Immature natural killer cell (primary cell): ENCODE data around the gene AKNA. TPM values are rescaled to one million over a fixed set of nuclear protein-coding genes. Genes with fewer than 3 reads are reported as not detected.
"Not testable (repeated sequence)": the region's sequence is repeated elsewhere in the genome, so short reads cannot be mapped to it uniquely, and the experiment has no call there.

Source experiments
- DNase-seq, 3 donors: peaks; one replicate each; pipeline ENCODE4 v3.0.0; 2022; ENCODE audit warnings: mixed read lengths in 1 of 3
- H3K27ac Mint-ChIP-seq, 6 donors: one replicate each; pipeline ENCODE4 v1.8.0; 2020; ENCODE audit warnings: mixed read lengths in 6 of 6, mild to moderate bottlenecking in 5 of 6, inconsistent platforms in 4 of 6, moderate library complexity in 3 of 6
- H3K27me3 Mint-ChIP-seq, 3 donors: one replicate each; pipeline ENCODE4 v1.8.0; 2020 to 2021; ENCODE audit warnings: low read depth in 3 of 3, mild to moderate bottlenecking in 3 of 3, mixed read lengths in 3 of 3, moderate library complexity in 3 of 3, inconsistent platforms in 1 of 3
- H3K36me3 Mint-ChIP-seq, 3 donors: one replicate each; pipeline ENCODE4 v1.8.0; 2020; ENCODE audit warnings: mixed read lengths in 3 of 3, inconsistent platforms in 2 of 3, mild to moderate bottlenecking in 2 of 3
- H3K4me1 Mint-ChIP-seq, 2 donors: one replicate each; pipeline ENCODE4 v1.8.0; 2020; ENCODE audit warnings: inconsistent platforms in 2 of 2, mild to moderate bottlenecking in 2 of 2, mixed read lengths in 2 of 2, moderate library complexity in 1 of 2
- H3K4me3 Mint-ChIP-seq, 5 donors: one replicate each; pipeline ENCODE4 v1.8.0; 2020; ENCODE audit warnings: mild to moderate bottlenecking in 5 of 5, mixed read lengths in 5 of 5, inconsistent platforms in 3 of 5, moderate library complexity in 3 of 5
- H3K9me3 Mint-ChIP-seq, 6 donors: one replicate each; pipeline ENCODE4 v1.8.0; 2020; ENCODE audit warnings: mild to moderate bottlenecking in 6 of 6, mixed read lengths in 6 of 6, inconsistent platforms in 4 of 6, moderate library complexity in 3 of 6
- polyA plus RNA-seq, 3 donors: library from polyadenylated mRNA; unstranded; fragments of 300-500 nt; fragmentation: Illumina TruSeq; gene quantifications; one replicate each; pipeline ENCODE4 v1.2.3, GENCODE V29; 2021

Gene AKNA
- polyA plus RNA-seq, 3 donors from 2014 or later = 4.0 to 56.3 (median 13.8) TPM

- Mint-ChIP-seq H3K4me3 (peak overlapping the region in 1 of 5 donors; percentile 0), H3K4me1 (peaks cover 21 to 34% of the 10 kb centered on the region in 2 donors), H3K36me3 (peaks cover 32 to 79% (median 40%) of the 10 kb centered on the region in 3 donors), H3K9me3 (no peaks in the 10 kb centered on the region), H3K27ac (peak overlapping the region; percentile 46 to 94 (median 86)), H3K27me3 (peaks cover 3 to 22% (median 22%) of the 10 kb centered on the region in 3 donors)
- no peak for DNase-seq
Measured at GRCh38 chr9:114341152-114341830, 46.5 kb downstream of the AKNA start.

DNA sequence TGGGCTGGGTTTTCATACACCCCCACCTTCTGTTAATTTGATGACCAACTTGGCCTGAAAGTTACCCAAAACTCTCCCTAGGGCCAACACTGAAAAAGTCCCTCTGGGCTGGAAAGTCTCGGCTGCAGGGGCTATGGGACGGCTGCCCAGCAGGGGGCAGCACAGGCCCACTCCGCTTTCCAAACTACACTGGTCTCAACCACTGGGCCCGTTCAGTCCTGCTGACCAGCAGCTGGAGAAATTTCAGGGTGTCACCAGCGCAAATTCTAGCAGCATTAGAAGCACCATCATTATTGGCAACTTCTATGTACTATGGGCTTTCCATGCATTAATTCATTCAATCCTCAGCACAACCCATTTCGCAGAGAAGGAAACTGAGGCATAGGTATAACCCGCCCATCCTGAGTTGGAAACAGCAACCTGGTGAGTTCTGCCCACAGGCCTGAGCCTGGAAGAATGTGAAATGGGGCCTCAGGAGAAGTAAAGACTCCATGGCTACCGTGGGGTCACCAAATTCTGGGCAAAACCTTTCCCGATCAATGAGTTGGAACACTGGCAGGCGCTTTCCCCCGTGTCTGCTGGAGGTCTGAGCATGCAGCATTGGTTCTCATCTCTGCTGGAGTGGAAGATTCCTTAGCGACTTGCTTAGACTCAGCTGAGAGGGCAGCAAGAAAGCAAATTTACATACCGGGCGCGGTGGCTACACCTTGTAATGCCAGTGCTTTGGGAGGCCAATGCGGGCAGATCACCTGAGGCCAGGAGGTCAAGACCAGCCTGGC is 48.5 kb downstream of the AKNA start:
- peaks cover 32 to 68% (median 44%) of the 10 kb centered on the region in 3 donors for H3K36me3 Mint-ChIP-seq
- no peaks in the 10 kb centered on the region for H3K9me3 Mint-ChIP-seq
- H3K4me3 Mint-ChIP-seq = no peak overlapping the region
- H3K4me1 Mint-ChIP-seq = peaks cover 18 to 28% of the 10 kb centered on the region in 2 donors
- DNase-seq = peak; percentile 53 to 65 (median 65)
- peak overlapping the region; percentile 46 to 90 (median 80) for H3K27ac Mint-ChIP-seq
- H3K27me3 Mint-ChIP-seq = peaks cover 3 to 23% (median 17%) of the 10 kb centered on the region in 3 donors

DNA sequence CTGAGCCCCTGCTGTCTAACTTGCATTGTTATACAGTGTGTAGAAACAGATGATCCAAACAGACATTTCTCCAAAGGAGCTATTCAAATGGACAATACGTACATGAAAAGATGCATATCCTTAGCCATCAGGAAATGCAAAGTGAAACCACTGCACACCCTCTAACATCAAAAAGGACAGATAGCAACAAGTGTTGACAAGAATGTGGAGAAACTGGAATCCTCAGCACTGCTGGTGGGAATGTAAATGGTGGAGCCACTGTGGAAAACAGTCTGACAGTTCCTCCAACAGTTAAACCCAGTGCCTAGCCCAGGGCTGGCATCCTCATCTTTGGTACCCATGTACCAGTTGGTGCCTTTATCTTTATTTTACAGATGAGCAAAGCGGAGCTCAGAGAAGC is 49.6 kb downstream of the AKNA start:
- Mint-ChIP-seq H3K9me3 (no peaks in the 10 kb centered on the region), H3K4me1 (peaks cover 14 to 19% of the 10 kb centered on the region in 2 donors), H3K27ac (peak overlapping the region; percentile 24 to 90 (median 64)), H3K4me3 (no peak overlapping the region), H3K27me3 (peaks cover 3 to 18% (median 17%) of the 10 kb centered on the region in 3 donors), H3K36me3 (peaks cover 25 to 57% (median 34%) of the 10 kb centered on the region in 3 donors)
- DNase-seq = no peak

GRCh38 chr9:114336699-114337395 is 50.9 kb downstream of the AKNA start:
- peak overlapping the region; percentile 48 to 90 (median 66) for H3K27ac Mint-ChIP-seq

GRCh38 chr9:114336157-114336556 is 51.6 kb downstream of the AKNA start:
- H3K9me3 Mint-ChIP-seq = no peaks in the 10 kb centered on the region
- peak overlapping the region; percentile 2 to 82 (median 52) for H3K27ac Mint-ChIP-seq
- H3K27me3 Mint-ChIP-seq = peaks cover 3 to 31% (median 17%) of the 10 kb centered on the region in 3 donors
- no peak overlapping the region for H3K4me3 Mint-ChIP-seq
- H3K36me3 Mint-ChIP-seq = peaks cover 22 to 42% (median 28%) of the 10 kb centered on the region in 3 donors
- DNase-seq = no peak
- peaks cover 17 to 25% of the 10 kb centered on the region in 2 donors for H3K4me1 Mint-ChIP-seq

More at GRCh38 chr9:114336699-114337395, 50.9 kb downstream of the AKNA start:
- H3K4me3 Mint-ChIP-seq = no peak overlapping the region
- H3K9me3 Mint-ChIP-seq = no peaks in the 10 kb centered on the region
- peaks cover 16 to 24% of the 10 kb centered on the region in 2 donors for H3K4me1 Mint-ChIP-seq
- H3K36me3 Mint-ChIP-seq = peaks cover 22 to 49% (median 31%) of the 10 kb centered on the region in 3 donors
- H3K27me3 Mint-ChIP-seq = peaks cover 6 to 24% (median 17%) of the 10 kb centered on the region in 3 donors
- no peak for DNase-seq

DNA sequence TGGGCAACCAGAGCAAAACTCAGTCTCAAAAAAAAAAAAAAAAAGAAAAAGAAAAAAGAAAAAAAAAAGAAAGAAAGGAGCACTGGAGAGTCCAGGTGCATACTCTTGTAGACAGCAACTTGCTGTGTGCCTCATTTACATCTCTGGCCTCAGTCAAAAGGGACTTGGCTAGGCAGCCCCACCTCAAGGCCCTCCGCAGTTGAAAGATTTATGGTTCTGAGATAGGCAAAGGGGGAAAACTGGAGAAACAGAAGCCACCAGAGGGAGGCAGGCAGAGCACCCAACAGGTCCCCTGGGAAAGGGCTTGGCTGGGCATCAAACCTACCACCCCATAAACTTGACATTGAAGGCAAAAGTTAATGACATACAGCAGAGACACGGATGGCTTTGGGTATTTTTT is 52.0 kb downstream of the AKNA start:
- H3K27ac Mint-ChIP-seq = peak overlapping the region in 4 of 6 donors; percentile 40 to 82 (median 50)
- peaks cover 21 to 27% of the 10 kb centered on the region in 2 donors for H3K4me1 Mint-ChIP-seq
- H3K36me3 Mint-ChIP-seq = peaks cover 22 to 38% (median 27%) of the 10 kb centered on the region in 3 donors
- no peak overlapping the region for H3K4me3 Mint-ChIP-seq
- H3K9me3 Mint-ChIP-seq = no peaks in the 10 kb centered on the region
- no peak for DNase-seq
- H3K27me3 Mint-ChIP-seq = peaks cover 4 to 35% (median 17%) of the 10 kb centered on the region in 3 donors

- H3K4me1 Mint-ChIP-seq = peaks cover 20 to 25% of the 10 kb centered on the region in 2 donors
- no peaks in the 10 kb centered on the region for H3K9me3 Mint-ChIP-seq
- peak overlapping the region; percentile 22 to 94 (median 80) for H3K27ac Mint-ChIP-seq
- peaks cover 16 to 29% (median 25%) of the 10 kb centered on the region in 3 donors for H3K36me3 Mint-ChIP-seq
- H3K4me3 Mint-ChIP-seq = no peak overlapping the region
- H3K27me3 Mint-ChIP-seq = peaks cover 6 to 41% (median 20%) of the 10 kb centered on the region in 3 donors
- no peak for DNase-seq
Measured at GRCh38 chr9:114334490-114334889, 53.3 kb downstream of the AKNA start.

- Mint-ChIP-seq H3K36me3 (peaks cover 16 to 21% (median 18%) of the 10 kb centered on the region in 3 donors), H3K27me3 (peaks cover 6 to 34% (median 12%) of the 10 kb centered on the region in 3 donors), H3K4me1 (peaks cover 18 to 25% of the 10 kb centered on the region in 2 donors)
- not testable (repeated sequence) for H3K27ac Mint-ChIP-seq, DNase-seq, H3K9me3 Mint-ChIP-seq, H3K4me3 Mint-ChIP-seq
Measured at GRCh38 chr9:114333718-114334117, 54.1 kb downstream of the AKNA start.

DNA sequence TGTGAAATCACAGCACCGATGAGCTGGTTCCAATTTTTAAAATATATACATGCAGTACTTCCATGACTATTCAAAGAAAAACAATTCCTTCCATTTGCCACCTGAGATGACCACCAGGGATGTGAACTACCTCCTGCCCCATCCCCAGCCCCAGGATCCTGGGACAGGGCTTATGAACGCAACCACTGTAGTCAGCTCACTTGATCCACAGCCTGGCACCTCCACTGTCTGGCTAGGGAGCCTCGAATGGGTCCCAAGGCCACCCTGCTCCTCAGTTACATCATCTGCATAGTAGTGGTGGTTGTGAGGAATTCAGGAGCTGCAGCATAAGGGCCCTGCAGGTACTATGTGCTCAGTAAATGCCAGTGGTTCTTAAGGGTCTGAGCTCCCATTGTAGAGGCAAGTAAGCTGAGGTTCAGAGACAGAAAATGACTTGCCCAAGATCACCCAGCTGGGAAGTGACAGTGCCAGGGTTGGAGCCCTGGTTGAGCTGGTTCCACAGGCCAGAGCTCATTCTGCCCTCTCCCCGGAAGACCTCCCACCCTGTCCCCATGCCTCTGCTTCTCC is 55.2 kb downstream of the AKNA start:
- H3K4me1 Mint-ChIP-seq = peaks cover 17 to 25% of the 10 kb centered on the region in 2 donors
- peaks cover 10 to 14% (median 12%) of the 10 kb centered on the region in 3 donors for H3K36me3 Mint-ChIP-seq
- H3K9me3 Mint-ChIP-seq, DNase-seq: not testable (repeated sequence)
- peak overlapping the region; percentile 46 to 84 (median 78) for H3K27ac Mint-ChIP-seq
- H3K27me3 Mint-ChIP-seq = peaks cover 6 to 34% (median 12%) of the 10 kb centered on the region in 3 donors
- H3K4me3 Mint-ChIP-seq = peak overlapping the region in 1 of 5 donors; percentile 21

GRCh38 chr9:114331229-114332195 is 56.3 kb downstream of the AKNA start:
- not testable (repeated sequence) for H3K9me3 Mint-ChIP-seq, DNase-seq
- Mint-ChIP-seq H3K27me3 (peaks cover 6 to 29% (median 8%) of the 10 kb centered on the region in 3 donors), H3K36me3 (peaks cover 7 to 11% (median 10%) of the 10 kb centered on the region in 3 donors), H3K4me3 (peak overlapping the region in 2 of 5 donors; percentile 7 to 24), H3K4me1 (peaks cover 17 to 25% of the 10 kb centered on the region in 2 donors), H3K27ac (peak overlapping the region in 5 of 6 donors; percentile 32 to 85 (median 81))

GRCh38 chr9:114330636-114331035 is 57.1 kb downstream of the AKNA start:
- no peak for DNase-seq
- peaks cover 5 to 27% (median 6%) of the 10 kb centered on the region in 3 donors for H3K27me3 Mint-ChIP-seq
- peaks cover 4 to 6% (median 4%) of the 10 kb centered on the region in 3 donors for H3K36me3 Mint-ChIP-seq

DNA sequence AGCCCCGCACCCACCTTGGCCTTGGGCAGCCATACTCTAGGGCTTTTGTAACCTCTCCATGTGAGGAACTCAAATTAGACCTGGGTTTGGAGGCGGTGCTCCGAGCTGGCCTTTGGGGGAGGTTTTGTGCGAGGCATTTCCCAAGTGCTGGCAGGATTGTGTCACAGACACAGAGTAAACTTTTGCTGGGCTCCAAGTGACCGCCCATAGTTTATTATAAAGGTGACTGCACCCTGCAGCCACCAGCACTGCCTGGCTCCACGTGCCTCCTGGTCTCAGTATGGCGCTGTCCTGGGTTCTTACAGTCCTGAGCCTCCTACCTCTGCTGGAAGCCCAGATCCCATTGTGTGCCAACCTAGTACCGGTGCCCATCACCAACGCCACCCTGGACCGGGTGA is 58.2 kb downstream of the AKNA start, which contains the start of gene ORM2:
Gene ORM2, plus strand, starts transcription at position 245 of the 398 bp plus-strand sequence. Its CDS starts 36 bp downstream, at position 281.
- not testable (repeated sequence) for DNase-seq, H3K36me3 Mint-ChIP-seq, H3K9me3 Mint-ChIP-seq
- peak within 1 kb of the TSS in 5 of 6 donors; percentile 2 to 85 (median 57) for H3K27ac Mint-ChIP-seq
- peaks cover 17 to 25% of the 10 kb centered on the region in 2 donors for H3K4me1 Mint-ChIP-seq
- H3K27me3 Mint-ChIP-seq = peaks cover 5 to 26% (median 6%) of the 10 kb centered on the region in 3 donors
- H3K4me3 Mint-ChIP-seq = peak within 1 kb of the TSS in 1 of 5 donors; percentile 4

More at GRCh38 chr9:114330636-114331035, 57.1 kb downstream of the AKNA start:
- Mint-ChIP-seq H3K9me3 (no peaks in the 10 kb centered on the region), H3K4me1 (peaks cover 17 to 25% of the 10 kb centered on the region in 2 donors), H3K4me3 (peak overlapping the region in 1 of 5 donors; percentile 4), H3K27ac (peak overlapping the region in 5 of 6 donors; percentile 2 to 85 (median 57))
